Neural progenitor cell (in vitro differentiated cells): ENCODE results near the gene PRSS2.

Source experiments
- EZH2 ChIP-seq: fragments of 200-600 bp; sonication (generic); IDR thresholded peaks from 2 replicates; pipeline ENCODE4 v1.6.1; 2017; ENCODE audit warnings: antibody characterized with exemption, mild to moderate bottlenecking, moderate library complexity
- EZH2phosphoT487 ChIP-seq: fragments of 200-600 bp; sonication (generic); IDR thresholded peaks from 2 replicates; pipeline ENCODE4 v1.6.1; 2017; ENCODE audit warnings: antibody characterized with exemption
- TF ChIP-seq, protein P1 (sequence below): fragments of 200-600 bp; sonication (generic); IDR thresholded peaks from 2 replicates; pipeline ENCODE4 v1.5.1; 2017; ENCODE audit warnings: antibody characterized with exemption, mild to moderate bottlenecking

DNA sequence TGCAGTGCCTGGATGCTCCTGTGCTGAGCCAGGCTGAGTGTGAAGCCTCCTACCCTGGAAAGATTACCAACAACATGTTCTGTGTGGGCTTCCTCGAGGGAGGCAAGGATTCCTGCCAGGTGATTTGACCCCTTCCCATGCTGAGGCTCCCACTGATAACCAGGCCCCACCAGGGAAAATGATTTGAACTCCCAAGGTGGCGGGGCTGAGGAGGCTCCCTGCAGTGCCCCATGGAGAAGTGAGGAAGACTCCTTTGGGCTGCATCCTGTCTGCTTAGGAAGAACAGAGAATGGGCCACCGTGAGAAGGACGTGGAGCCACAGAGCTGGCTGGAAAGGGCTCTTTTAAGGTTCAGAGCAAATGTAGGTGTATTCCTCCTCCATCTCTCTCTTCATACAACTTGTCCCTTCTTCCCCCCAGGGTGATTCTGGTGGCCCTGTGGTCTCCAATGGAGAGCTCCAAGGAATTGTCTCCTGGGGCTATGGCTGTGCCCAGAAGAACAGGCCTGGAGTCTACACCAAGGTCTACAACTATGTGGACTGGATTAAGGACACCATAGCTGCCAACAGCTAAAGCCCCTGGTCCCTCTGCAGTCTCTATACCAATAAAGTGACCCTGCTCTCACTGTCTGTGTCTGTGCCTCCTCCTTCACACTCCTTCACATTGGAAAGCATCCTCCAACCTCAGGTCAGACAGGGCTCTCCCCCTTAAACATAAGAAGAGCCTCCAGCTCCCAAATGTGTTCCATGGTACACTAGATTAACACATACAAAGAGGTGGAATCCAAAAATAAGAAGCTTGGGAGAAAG is 3.4 kb downstream of the PRSS2 start:
- TF ChIP-seq, protein P1, sequence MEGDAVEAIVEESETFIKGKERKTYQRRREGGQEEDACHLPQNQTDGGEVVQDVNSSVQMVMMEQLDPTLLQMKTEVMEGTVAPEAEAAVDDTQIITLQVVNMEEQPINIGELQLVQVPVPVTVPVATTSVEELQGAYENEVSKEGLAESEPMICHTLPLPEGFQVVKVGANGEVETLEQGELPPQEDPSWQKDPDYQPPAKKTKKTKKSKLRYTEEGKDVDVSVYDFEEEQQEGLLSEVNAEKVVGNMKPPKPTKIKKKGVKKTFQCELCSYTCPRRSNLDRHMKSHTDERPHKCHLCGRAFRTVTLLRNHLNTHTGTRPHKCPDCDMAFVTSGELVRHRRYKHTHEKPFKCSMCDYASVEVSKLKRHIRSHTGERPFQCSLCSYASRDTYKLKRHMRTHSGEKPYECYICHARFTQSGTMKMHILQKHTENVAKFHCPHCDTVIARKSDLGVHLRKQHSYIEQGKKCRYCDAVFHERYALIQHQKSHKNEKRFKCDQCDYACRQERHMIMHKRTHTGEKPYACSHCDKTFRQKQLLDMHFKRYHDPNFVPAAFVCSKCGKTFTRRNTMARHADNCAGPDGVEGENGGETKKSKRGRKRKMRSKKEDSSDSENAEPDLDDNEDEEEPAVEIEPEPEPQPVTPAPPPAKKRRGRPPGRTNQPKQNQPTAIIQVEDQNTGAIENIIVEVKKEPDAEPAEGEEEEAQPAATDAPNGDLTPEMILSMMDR: no peak
- no peak for TF ChIP-seq EZH2phosphoT487
- TF ChIP-seq EZH2: no peak
